HCEC 1CT (cell line): ENCODE measurements around the gene EPN2.

Experiments
- DNase-seq: peaks from one replicate; pipeline ENCODE4 v3.0.0-alpha.2; 2017

The EPN2 gene

GRCh38 chr17:19242323-19242722, 5.2 kb downstream of the EPN2 start:
- DNase-seq = no peak

GRCh38 chr17:19242926-19243325, 5.8 kb downstream of the EPN2 start:
- DNase-seq = no peak

GRCh38 chr17:19243838-19244237, 6.7 kb downstream of the EPN2 start:
- no peak for DNase-seq

DNA sequence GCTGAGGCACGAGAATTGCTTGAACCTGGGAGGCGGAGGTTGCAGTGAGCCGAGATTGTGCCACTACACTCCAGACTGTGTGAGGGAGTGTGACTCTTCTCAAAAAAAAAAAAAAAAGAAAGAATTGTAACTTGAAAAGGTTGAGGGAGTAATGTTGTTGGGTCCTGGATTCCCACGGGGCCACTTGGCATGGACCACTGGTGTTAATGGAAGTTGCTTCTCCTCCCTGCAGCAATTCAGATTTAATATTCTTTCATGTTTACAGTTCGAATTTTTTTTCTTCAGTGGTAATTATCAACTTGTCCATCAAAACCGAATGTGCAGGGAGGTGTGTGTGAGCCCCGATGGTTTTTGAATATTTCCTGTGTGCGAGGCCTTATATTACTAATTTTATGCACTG, 7.2 kb downstream of the EPN2 start:
- no peak for DNase-seq

DNA sequence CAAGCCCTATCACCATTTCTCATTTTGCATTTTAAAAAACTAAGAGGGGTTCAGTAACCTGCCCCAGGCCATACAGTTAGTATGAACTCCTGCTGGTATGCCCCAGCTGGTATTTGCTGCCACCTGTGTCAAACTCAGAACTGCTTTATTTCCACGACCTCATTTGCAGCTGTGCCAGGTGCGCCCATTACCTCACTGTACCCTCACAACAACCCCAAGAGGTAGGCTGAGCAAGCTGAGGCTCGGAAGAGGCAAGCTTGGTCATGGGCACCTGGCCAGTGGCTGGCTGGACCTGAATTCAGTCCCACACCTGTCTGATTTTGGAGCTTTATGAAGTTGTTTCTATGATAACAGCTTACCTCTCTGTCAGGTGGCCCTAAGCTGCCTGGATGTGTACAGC, 7.6 kb downstream of the EPN2 start:
- no peak for DNase-seq

DNA sequence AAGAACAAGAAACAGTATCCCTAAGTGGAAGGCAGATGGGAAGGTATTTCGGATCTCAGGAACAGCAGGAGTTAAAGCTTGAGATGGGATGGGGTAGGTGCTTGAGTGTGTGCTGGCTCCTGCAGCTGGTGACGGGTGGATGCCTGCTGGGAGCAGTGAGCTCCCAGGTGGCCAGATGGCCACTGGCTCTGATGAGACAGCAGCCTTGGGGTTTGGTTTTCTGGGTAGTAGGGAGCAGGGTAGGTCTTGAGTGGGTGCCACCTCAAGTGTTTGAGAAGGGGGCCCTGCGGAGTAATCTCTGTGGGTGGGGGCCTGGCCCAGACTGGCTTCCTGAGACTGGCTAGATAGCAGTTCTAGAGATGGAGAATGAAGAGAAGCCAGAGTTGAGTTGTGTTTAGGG, 10.3 kb downstream of the EPN2 start:
- no peak for DNase-seq

DNA sequence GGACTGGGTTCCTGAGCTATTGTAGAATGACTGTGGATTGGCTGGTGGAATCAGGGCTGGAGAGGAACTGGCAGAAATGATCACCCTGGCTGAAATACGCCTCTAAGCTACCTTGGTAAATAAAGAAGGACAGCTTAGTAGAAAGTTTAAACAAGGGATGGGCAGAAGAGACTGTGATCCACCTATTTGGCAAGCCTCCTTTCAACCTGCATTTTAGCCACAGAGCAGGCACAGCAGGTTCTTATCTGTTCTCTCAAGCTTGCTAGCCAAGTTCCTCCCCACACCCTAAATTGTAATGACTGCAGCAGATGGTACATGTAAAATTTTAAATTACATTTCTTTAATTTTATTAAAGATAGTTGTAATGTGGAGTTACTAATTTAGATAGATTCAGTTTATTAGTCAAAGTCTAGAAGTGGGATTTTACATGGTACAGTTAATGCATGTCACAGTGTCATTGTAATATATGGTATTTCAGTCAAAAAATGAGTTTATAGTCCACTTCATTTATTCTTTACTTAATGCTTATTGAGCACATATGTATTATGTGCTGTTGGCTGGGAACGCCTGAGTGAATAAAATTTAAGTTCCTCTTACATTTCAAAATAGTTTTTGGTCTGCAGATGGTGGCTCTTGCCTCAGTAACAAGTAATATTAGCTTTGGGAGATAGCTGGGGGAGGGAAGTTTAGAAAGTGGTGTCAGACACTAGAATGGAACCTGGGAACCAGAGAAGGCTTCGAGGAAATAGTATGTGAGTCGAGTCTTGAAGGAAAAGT, 11.2 kb downstream of the EPN2 start:
- no peak for DNase-seq

- DNase-seq = peak; percentile 88
These were observed 11.9 kb downstream of the EPN2 start for GRCh38 chr17:19248928-19249574.

GRCh38 chr17:19249681-19250080, 12.5 kb downstream of the EPN2 start:
- no peak for DNase-seq

DNA sequence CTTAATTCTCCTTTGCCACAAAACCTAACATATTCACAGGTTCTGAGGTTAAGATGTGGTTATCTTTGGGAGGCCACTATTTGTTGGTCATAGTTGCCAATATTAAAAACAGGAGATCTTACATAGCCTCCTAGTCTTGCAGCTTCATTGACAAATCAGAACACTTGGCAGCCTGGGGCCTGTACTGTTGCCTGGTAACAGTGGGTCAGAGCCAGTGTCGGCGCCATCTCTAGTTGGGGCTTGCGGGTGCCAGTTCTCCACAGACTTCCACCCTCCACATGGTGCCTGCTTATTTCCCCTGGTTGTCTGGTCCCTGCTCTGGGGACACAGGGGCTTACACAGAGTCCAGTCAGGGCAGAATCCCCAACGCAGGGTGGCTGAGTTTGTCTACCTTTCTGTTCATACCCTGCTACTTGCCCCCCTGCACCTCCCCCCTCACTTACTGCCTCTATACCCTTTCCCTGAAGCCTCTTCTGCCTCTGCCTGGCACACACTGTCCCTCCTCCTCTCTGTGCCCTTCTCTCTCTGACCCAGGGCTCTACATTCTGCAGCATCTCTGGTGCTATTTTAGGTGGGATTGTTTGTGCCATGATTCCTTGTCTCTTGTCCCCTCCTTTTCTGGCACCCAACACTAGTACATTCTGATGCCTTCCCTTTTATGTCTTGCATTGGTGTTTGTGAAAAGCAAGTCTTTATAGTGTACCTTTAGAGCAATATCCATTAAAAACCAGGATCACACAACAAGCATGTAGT, 13.4 kb downstream of the EPN2 start:
- DNase-seq = no peak

- DNase-seq = no peak
These were observed 15.9 kb downstream of the EPN2 start for GRCh38 chr17:19253112-19253511.

GRCh38 chr17:19254651-19255050, 17.5 kb downstream of the EPN2 start:
- no peak for DNase-seq

GRCh38 chr17:19255279-19255678, 18.1 kb downstream of the EPN2 start:
- DNase-seq = no peak

DNA sequence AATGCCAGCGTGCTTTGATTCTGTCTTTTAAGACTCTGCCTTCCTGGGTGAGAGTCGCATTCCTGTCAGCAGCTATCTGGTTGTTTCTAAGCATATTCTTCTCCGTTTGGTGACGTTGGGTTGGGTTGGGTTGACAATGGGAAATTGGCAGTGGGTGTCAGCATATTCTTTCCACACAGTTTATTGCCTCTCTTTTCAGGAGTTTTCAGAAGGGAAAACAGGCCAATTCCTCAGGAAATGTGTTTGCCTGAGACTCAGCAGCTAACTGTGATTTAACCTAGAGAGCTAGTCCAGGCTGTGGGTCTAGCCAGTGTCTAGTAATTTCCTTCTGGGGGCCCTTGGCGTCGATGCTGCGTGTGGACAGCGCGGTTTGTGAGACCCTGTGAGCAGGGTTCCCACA, 21.2 kb downstream of the EPN2 start:
- DNase-seq = no peak

- no peak for DNase-seq
These were observed 23.8 kb downstream of the EPN2 start for GRCh38 chr17:19260958-19261357.

DNA sequence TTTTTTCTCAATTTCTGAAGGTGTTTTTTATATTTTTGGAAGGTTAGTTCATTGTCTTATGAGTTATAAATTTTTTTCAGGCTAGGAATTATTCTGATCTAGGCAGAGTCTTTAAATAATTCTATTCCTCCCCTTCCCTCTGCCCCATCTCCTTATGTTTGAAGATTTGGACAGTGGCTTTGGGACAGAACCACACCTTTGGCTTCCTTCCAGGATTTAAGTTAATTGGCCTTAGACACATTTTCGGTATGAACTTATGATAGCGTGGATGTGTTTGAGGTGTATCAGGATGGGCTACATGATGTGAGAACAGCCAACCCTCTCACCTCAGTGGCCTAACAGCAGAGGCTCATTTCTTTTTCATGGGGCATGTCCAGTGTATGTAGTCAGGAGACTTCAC, 24.3 kb downstream of the EPN2 start:
- DNase-seq = no peak

DNA sequence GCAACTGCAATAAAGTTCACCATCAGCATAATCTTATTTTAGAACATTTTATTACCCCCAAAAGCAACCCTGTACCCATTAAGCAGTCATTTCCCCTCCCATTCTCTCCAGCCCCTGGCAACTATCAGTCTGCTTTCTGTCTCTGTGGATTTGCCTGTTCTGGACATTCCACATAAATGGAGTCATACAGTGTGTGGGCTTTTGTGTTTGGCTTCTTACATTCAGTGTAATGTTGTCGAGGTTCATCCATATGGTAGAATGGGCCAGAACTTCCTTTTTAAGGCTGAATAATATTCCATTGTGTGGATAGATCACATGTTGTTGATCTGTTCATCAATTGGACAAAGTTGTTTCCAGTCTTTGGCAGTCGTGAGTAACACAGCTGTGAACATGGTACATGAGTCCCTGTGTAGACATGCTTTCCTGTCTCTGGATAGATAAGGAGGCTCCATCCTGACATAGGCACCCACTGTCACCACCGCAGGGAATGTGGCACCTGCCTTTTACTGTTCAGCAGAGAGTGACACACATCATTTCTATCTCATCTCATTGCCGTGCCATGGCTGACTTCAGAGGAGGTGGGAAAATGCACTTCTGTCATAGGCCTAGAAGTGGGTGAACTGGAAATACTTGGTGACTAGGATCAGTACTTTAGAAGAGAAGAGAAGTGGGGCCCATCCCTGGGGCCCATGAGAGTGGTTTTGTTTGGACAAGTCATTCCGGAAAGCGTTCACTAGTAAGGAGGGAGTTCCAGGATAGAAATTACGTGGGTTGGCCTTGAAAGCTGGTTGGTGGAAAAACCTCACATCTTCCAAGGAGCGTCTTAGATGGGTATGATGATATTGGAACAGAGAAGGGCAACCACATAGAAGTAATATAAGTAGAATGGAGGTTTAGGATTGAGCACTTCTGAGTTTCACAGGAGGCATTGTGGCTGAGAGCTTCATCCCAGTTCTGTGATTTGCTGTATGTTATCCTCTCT, 25.8 kb downstream of the EPN2 start:
- peak; percentile 47 for DNase-seq

DNA sequence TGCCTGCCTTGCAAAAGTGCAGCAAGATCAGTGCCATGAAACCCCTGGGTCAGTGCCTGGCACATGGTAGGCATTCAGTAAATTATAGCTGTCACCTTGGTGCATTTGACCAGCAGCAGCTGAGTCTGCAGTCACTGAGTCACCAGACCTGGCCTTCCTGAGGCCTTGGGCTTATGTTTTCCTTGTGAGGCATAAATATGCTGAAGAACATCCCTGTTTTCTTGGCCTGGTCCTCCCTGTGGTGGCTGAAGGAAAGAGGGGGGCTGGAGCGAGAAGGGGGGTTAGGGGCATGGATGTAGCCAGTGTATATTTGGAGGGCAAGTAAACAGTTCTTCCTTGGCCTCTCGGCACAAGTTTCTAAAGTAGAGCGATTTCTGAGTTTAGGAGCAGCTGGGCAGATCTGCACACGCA, 26.5 kb downstream of the EPN2 start:
- peak; percentile 46 for DNase-seq

DNA sequence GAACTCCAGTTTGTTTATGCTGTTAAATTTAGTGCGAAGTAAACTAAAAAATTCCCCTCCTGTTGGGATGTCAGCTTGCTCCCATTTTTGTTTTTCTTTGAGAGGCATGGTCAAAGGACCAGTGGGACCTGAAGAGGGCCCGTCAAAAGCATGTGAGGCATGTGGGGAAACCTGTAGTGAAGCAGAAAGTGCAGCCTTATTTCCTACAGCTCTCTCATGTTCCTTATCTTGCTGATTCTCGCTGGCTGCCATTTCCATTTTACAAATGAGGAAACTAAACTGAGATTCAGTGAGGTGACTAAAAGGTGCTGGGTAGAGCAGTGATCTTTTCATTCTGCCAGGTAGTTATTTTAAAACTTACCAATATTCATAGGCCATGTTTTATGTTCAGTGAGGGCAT, 27.1 kb downstream of the EPN2 start:
- DNase-seq = no peak

- no peak for DNase-seq
These were observed 27.5 kb downstream of the EPN2 start for GRCh38 chr17:19264681-19265080.

GRCh38 chr17:19265755-19266154, 28.6 kb downstream of the EPN2 start:
- no peak for DNase-seq

- no peak for DNase-seq
These were observed 31.4 kb downstream of the EPN2 start for GRCh38 chr17:19268611-19269010.

DNA sequence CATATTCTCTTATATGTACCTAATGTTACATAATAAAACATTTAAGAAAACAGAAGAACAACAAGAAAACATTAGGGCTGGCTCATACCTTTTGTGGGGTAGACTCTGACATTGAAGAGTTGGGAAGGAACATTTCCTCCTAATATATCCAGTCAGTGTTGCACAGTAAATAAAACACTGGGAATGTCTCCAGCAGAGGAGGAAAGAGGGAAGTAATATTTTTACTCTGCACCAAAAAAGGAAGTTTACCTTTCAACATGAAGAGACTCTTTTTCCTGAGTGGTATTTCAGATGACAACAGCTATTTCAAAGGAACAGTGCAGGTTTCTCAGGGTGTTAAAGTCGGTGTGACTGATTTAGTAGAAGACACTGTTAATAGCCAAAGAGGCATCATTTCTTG, 31.9 kb downstream of the EPN2 start:
- DNase-seq = no peak
